ENCODE results near the gene DYRK4. TPM values are rescaled to one million over a fixed set of nuclear protein-coding genes. Genes with fewer than 3 reads are reported as not detected.

DYRK4 gene
- total RNA-seq, 2 donors from 2014 or later = 10.9 to 16.6 TPM

DNA sequence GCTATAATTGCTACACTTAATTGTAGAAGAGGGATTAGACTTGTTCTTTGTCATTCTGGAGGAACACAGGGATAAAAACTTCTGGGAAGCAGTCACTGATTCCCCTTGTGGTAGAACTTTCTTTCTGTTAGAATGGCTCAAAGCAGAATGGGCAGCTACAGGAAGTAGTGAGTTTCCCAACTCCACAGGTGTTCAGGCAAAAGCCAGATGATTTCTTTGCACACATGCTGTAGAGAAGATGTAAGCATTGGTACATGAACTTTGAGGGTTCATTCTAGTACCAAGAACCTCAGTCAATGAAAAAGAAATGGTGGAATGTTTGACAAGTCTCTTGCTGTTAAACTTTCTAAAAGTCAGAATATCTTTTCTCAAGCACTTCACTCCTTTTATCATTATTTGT is 91.2 kb downstream of the DYRK4 start:
- Mint-ChIP-seq H3K27me3 (ENCODE audit: insufficient read depth) (no peaks in the 10 kb centered on the region), H3K36me3 (ENCODE audit: low read depth) (peaks cover 29% of the 10 kb centered on the region), H3K4me3 (no peak overlapping the region), H3K4me1 (peaks cover 38% of the 10 kb centered on the region), H3K27ac (peak overlapping the region; percentile 7), H3K9me3 (no peaks in the 10 kb centered on the region)
- Histone ChIP-seq H3K27ac (ENCODE audit: low read depth, low read length) (no peak overlapping the region), H3K4me1 (ENCODE audit: control insufficient read depth, insufficient read depth, low read length) (peaks cover 6% of the 10 kb centered on the region), H3K36me3 (ENCODE audit: control insufficient read depth, insufficient read depth, low read length) (peaks cover 46% of the 10 kb centered on the region), H3K9ac (ENCODE audit: extremely low read depth, low read length, poor library complexity, severe bottlenecking) (no peak overlapping the region), H3K4me3 (ENCODE audit: low read length) (peak overlapping the region; percentile 1), H3K27me3 (ENCODE audit: control insufficient read depth, insufficient read depth, low read length, poor library complexity, severe bottlenecking) (no peaks in the 10 kb centered on the region), H3K9me3 (ENCODE audit: control insufficient read depth, low read length) (no peaks in the 10 kb centered on the region)
- TF ChIP-seq, protein P1, sequence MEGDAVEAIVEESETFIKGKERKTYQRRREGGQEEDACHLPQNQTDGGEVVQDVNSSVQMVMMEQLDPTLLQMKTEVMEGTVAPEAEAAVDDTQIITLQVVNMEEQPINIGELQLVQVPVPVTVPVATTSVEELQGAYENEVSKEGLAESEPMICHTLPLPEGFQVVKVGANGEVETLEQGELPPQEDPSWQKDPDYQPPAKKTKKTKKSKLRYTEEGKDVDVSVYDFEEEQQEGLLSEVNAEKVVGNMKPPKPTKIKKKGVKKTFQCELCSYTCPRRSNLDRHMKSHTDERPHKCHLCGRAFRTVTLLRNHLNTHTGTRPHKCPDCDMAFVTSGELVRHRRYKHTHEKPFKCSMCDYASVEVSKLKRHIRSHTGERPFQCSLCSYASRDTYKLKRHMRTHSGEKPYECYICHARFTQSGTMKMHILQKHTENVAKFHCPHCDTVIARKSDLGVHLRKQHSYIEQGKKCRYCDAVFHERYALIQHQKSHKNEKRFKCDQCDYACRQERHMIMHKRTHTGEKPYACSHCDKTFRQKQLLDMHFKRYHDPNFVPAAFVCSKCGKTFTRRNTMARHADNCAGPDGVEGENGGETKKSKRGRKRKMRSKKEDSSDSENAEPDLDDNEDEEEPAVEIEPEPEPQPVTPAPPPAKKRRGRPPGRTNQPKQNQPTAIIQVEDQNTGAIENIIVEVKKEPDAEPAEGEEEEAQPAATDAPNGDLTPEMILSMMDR (conservative IDR thresholded peaks at IDR 0.05) = peak; percentile 69
- DNase-seq = no peak

DNA sequence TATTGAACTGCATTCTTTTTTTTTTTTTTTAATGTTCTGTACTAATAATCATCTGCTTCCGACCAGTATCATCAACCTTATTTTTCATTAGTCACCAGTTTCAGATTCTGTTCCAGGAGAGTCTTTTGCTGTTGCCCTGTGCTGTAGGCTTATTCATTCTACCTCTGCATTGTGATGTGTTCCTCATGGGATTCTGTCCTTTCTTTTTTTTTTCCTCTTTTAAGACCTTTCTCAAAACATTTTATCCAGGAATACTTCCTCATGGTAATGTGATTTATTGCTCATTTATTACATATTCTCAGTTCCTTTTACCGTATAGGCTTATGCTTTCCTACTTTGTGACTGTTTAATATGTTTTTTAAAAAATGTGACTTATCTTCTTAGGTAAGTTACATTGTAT is 91.7 kb downstream of the DYRK4 start:
- H3K27ac ChIP-seq (ENCODE audit: low read depth, low read length) = no peak overlapping the region
- Mint-ChIP-seq H3K4me3 (no peak overlapping the region), H3K27ac (no peak overlapping the region), H3K4me1 (peaks cover 37% of the 10 kb centered on the region), H3K27me3 (ENCODE audit: insufficient read depth) (no peaks in the 10 kb centered on the region), H3K9me3 (no peaks in the 10 kb centered on the region), H3K36me3 (ENCODE audit: low read depth) (peaks cover 31% of the 10 kb centered on the region)
- peaks cover 6% of the 10 kb centered on the region for H3K4me1 ChIP-seq (ENCODE audit: control insufficient read depth, insufficient read depth, low read length)
- H3K9ac ChIP-seq (ENCODE audit: extremely low read depth, low read length, poor library complexity, severe bottlenecking) = no peak overlapping the region
- no peak overlapping the region for H3K4me3 ChIP-seq (ENCODE audit: low read length)
- WGBS, 2 experiments (ENCODE audit: insufficient coverage in 1 of 2, insufficient read length in 1 of 2) = 100% methylated on average over 1 of the region's 2 CpGs; no CpG with 5 or more reads in 1 of the 2 experiments
- TF ChIP-seq, protein P1 (conservative IDR thresholded peaks at IDR 0.05) = no peak
- H3K36me3 ChIP-seq (ENCODE audit: control insufficient read depth, insufficient read depth, low read length) = peaks cover 49% of the 10 kb centered on the region
- no peaks in the 10 kb centered on the region for H3K27me3 ChIP-seq (ENCODE audit: control insufficient read depth, insufficient read depth, low read length, poor library complexity, severe bottlenecking)
- no peak for DNase-seq
- no peaks in the 10 kb centered on the region for H3K9me3 ChIP-seq (ENCODE audit: control insufficient read depth, low read length)

Other genes starting within 250 kb of the DYRK4 start
- 10 to 100 TPM; 19.2 to 41.3 TPM for gene TIGAR, start 241.0 kb upstream of the DYRK4 start, total RNA-seq
- gene FGF23, start 182.5 kb upstream of the DYRK4 start, total RNA-seq = under 1 TPM; 0.33 to 0.44 TPM
- gene FGF6, start 116.4 kb upstream of the DYRK4 start, total RNA-seq = not detected
- gene RAD51AP1, start 23.3 kb upstream of the DYRK4 start, total RNA-seq = 10 to 100 TPM; 58.3 to 77.8 TPM
- 1 to 10 TPM in 1 of 2 donors, under 1 TPM in 1; 0.69 to 3.4 TPM for gene AKAP3, start 86.8 kb downstream of the DYRK4 start, total RNA-seq
- 100 to 1,000 TPM in 1 of 2 donors, 10 to 100 TPM in 1; 55.3 to 158 TPM for gene NDUFA9, start 86.9 kb downstream of the DYRK4 start, total RNA-seq
- gene GALNT8, start 158.2 kb downstream of the DYRK4 start, total RNA-seq = 10 to 100 TPM in 1 of 2 donors, 1 to 10 TPM in 1; 2.8 to 11.2 TPM

Measured in endodermal cell (in vitro differentiated cells).